HCT116 (cell line): Measurements from ENCODE around the gene RAB29. TPM values are rescaled to one million over a fixed set of nuclear protein-coding genes. Genes with fewer than 3 reads are reported as not detected.

ENCODE experiments used
- ATAC-seq: fragments of 200-7000 bp; cut with Tn5 transposase; 2 replicates; pipeline ENCODE4 v1.9.1; 2020; ENCODE audit warnings: mild to moderate bottlenecking, moderate library complexity
- BruUV-seq: library from RNA; stranded (reverse); fragments of 400-500 nt; replicated peaks from 2 replicates; lab custom pipeline; 2021; lab: Mats Ljungman, UMichigan
- CTCF ChIA-PET: fragments of 300-600 bp; sonication (Branson Sonifier 250); formaldehyde crosslinking; loops from one replicate; lab custom pipeline; 2021; ENCODE audit warnings: antibody characterized with exemption; lab: Charles Lee
- POLR2A ChIA-PET: fragments of 300-600, 350-600 bp; sonication (Branson Sonifier 250); formaldehyde crosslinking; loops from one replicate; lab custom pipeline; 2021; ENCODE audit warnings: antibody characterized with exemption; lab: Charles Lee
- RAD21 ChIA-PET, 2 experiments: fragments of 300-600 bp; sonication (Branson Sonifier 250); formaldehyde crosslinking; loops; one replicate each; lab custom pipeline; 2023; ENCODE audit warnings: low total read pairs in 2 of 2; ENCODE audit not compliant: uncharacterized antibody in 2 of 2, unreplicated experiment in 2 of 2, low non-redundant PET in 1 of 2; lab: Charles Lee
- DNase-seq: peaks from one replicate; pipeline ENCODE4 v3.0.0-alpha.2; 2010; ENCODE audit warnings: low read depth, low spot score
- H2AFZ ChIP-seq: fragments of 200-600 bp; shearing (Covaris generic), sonication (generic); 2 replicates; pipeline ENCODE4 v1.6.1; 2017; ENCODE audit warnings: low read depth, mixed run types, mixed read lengths, antibody characterized with exemption, low read length; ENCODE audit not compliant: poor library complexity, severe bottlenecking
- H3K27ac ChIP-seq: 2 replicates; pipeline ENCODE4 v1.5.1; 2012; ENCODE audit warnings: low read depth, low read length
- H3K27me3 ChIP-seq: fragments of 200-600 bp; sonication (generic); 2 replicates; pipeline ENCODE4 v1.6.1; 2016; ENCODE audit warnings: mixed run types, low read length, mixed read lengths; ENCODE audit not compliant: insufficient read depth
- H3K36me3 ChIP-seq, 2 experiments: fragments of 200-500 bp in 1 of 2; fragments of 200-600 bp in 1 of 2; sonication (Bioruptor generic) in 1 of 2; sonication (generic) in 1 of 2; 2 replicates each; pipeline versions ENCODE4 v1.5.1 to v1.6.1; 2014 to 2016; ENCODE audit warnings: low read length in 2 of 2, inconsistent platforms in 1 of 2, mixed read lengths in 1 of 2, mixed run types in 1 of 2; ENCODE audit not compliant: insufficient read depth in 2 of 2, control insufficient read depth in 1 of 2
- H3K4me1 ChIP-seq, 2 experiments: fragments of 200-600 bp in 1 of 2; sonication (generic) in 1 of 2; 2 replicates each; pipeline versions ENCODE4 v1.5.1 to v1.6.1; 2012 to 2017; ENCODE audit warnings: low read length in 2 of 2, inconsistent platforms in 1 of 2, mild to moderate bottlenecking in 1 of 2, mixed read lengths in 1 of 2, mixed run types in 1 of 2, moderate library complexity in 1 of 2; ENCODE audit not compliant: insufficient read depth in 2 of 2, control insufficient read depth in 1 of 2
- H3K4me2 ChIP-seq: fragments of 200-600 bp; sonication (generic); 2 replicates; pipeline ENCODE4 v1.6.1; 2017; ENCODE audit warnings: mixed run types, low read length, mixed read lengths
- H3K4me3 ChIP-seq, 2 experiments: fragments of 200-600 bp in 1 of 2; sonication (generic) in 1 of 2; replicated peaks in 1 of 2; 2 replicates each; pipeline ENCODE4 v1.5.1; 2011 to 2016; ENCODE audit warnings: low read length in 2 of 2, control low read depth in 1 of 2, low read depth in 1 of 2, mild to moderate bottlenecking in 1 of 2, mixed read lengths in 1 of 2, mixed run types in 1 of 2
- H3K79me2 ChIP-seq: fragments of 200-600 bp; sonication (generic); 2 replicates; pipeline ENCODE4 v1.6.1; 2017; ENCODE audit warnings: mild to moderate bottlenecking, mixed run types, low read length, moderate library complexity, mixed read lengths; ENCODE audit not compliant: insufficient read depth
- H3K9ac ChIP-seq: fragments of 200-600 bp; sonication (generic); 2 replicates; pipeline ENCODE4 v1.6.1; 2016; ENCODE audit warnings: low read length, mixed read lengths
- H3K9me2 ChIP-seq: fragments of 200-600 bp; sonication (generic), shearing (Covaris generic); 2 replicates; pipeline ENCODE4 v1.6.1; 2017; ENCODE audit warnings: mixed run types, mild to moderate bottlenecking, moderate library complexity; ENCODE audit not compliant: insufficient read depth
- H3K9me3 ChIP-seq, 2 experiments: fragments of 200-500 bp in 1 of 2; fragments of 200-600 bp in 1 of 2; sonication (Bioruptor generic) in 1 of 2; sonication (generic) in 1 of 2; 2 replicates each; pipeline ENCODE4 v1.6.1; 2014 to 2017; ENCODE audit warnings: low read length in 2 of 2, mixed read lengths in 2 of 2, inconsistent platforms in 1 of 2, low read depth in 1 of 2, mild to moderate bottlenecking in 1 of 2, mixed run types in 1 of 2, moderate library complexity in 1 of 2; ENCODE audit not compliant: control insufficient read depth in 1 of 2, insufficient read depth in 1 of 2
- H4K20me1 ChIP-seq: fragments of 200-600 bp; sonication (generic), shearing (Covaris generic); 2 replicates; pipeline ENCODE4 v1.6.1; 2017; ENCODE audit warnings: mixed run types, mild to moderate bottlenecking, moderate library complexity; ENCODE audit not compliant: insufficient read depth
- CBX3 ChIP-seq: IDR thresholded peaks from 2 replicates; pipeline ENCODE4 v1.6.1; 2012; ENCODE audit warnings: low read depth
- CEBPB ChIP-seq: IDR thresholded peaks from 2 replicates; pipeline ENCODE4 v1.6.1; 2012; ENCODE audit warnings: low read depth
- EZH2 ChIP-seq: fragments of 200-600 bp; sonication (generic); IDR thresholded peaks from 2 replicates; pipeline ENCODE4 v1.6.1; 2017; ENCODE audit warnings: antibody characterized with exemption, mixed run types
- JUND ChIP-seq: IDR thresholded peaks from 2 replicates; pipeline ENCODE4 v1.6.1; 2012
- MAX ChIP-seq: IDR thresholded peaks from 2 replicates; pipeline ENCODE4 v1.6.1; 2012
- POLR2A ChIP-seq: IDR thresholded peaks from 2 replicates; pipeline ENCODE4 v1.7.0; 2011; ENCODE audit warnings: borderline replicate concordance; ENCODE audit not compliant: insufficient read depth, insufficient read length; ENCODE audit errors: extremely low read depth
- POLR2AphosphoS5 ChIP-seq: IDR thresholded peaks from 2 replicates; pipeline ENCODE4 v1.6.1; 2011; ENCODE audit warnings: mild to moderate bottlenecking, low read depth, low read length, moderate library complexity
- REST ChIP-seq: IDR thresholded peaks from 2 replicates; pipeline ENCODE4 v1.6.1; 2012; ENCODE audit warnings: low read depth
- SRF ChIP-seq: IDR thresholded peaks from 2 replicates; pipeline ENCODE4 v1.6.1; 2012; ENCODE audit warnings: low read depth
- TCF7L2 ChIP-seq: IDR thresholded peaks from 2 replicates; pipeline ENCODE4 v1.7.0; 2011; ENCODE audit warnings: borderline replicate concordance, inconsistent platforms; ENCODE audit not compliant: insufficient read depth, insufficient read length; ENCODE audit errors: extremely low read depth
- YY1 ChIP-seq: IDR thresholded peaks from 2 replicates; pipeline ENCODE4 v1.6.1; 2011; ENCODE audit warnings: low read length, low read depth, moderate library complexity, mild to moderate bottlenecking; ENCODE audit not compliant: insufficient replicate concordance; ENCODE audit errors: extremely low read depth
- intact Hi-C: fragments of 100-400 bp; cut with micrococcal nuclease; formaldehyde crosslinking; loops from 2 replicates; pipeline ENCODE4 v1.10.0; 2022
- total RNA-seq: library from RNA; stranded (reverse); gene quantifications from one replicate; pipeline ENCODE4 v1.2.1, GENCODE V29; 2021; ENCODE audit not compliant: unreplicated experiment
- TF ChIP-seq, protein P1 (sequence below): IDR thresholded peaks from 2 replicates; pipeline ENCODE4 v1.6.1; 2012
- TF ChIP-seq, protein P2 (sequence below): IDR thresholded peaks from 2 replicates; pipeline ENCODE4 v1.6.1; 2011; ENCODE audit warnings: mild to moderate bottlenecking, low read length, moderate library complexity; ENCODE audit not compliant: insufficient replicate concordance; ENCODE audit errors: extremely low read depth

The RAB29 gene
- total RNA-seq, 1 experiment from 2014 or later, result 17.7 TPM

DNA sequence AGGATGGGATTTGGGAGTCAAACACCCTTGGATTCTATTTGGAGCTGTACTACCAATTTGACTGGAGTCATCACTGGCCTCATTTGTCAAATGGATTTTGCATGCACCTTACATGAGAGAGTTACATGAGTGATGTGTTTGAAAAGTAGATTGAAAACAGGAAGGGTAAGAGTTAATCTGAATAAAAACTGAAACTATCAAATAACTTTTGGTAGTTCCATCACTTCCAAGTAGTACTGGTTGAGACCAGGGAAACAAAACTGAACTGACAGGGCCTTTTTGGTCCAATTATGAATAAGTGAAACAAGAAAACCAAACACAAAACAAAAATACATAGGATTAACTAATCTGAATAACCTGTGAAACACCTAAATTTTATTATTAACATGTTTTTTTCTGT, 55.5 kb downstream of the RAB29 start:
- no peaks in the 10 kb centered on the region for H3K9me2 ChIP-seq
- H3K27me3 ChIP-seq, result no peaks in the 10 kb centered on the region
- no peak overlapping the region for H3K4me2 ChIP-seq
- no peak for TF ChIP-seq SRF
- TF ChIP-seq EZH2, result no peak
- TF ChIP-seq, protein P1, sequence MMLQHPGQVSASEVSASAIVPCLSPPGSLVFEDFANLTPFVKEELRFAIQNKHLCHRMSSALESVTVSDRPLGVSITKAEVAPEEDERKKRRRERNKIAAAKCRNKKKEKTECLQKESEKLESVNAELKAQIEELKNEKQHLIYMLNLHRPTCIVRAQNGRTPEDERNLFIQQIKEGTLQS, result no peak
- TF ChIP-seq POLR2A, result no peak
- no peak for TF ChIP-seq MAX
- TF ChIP-seq, protein P2, sequence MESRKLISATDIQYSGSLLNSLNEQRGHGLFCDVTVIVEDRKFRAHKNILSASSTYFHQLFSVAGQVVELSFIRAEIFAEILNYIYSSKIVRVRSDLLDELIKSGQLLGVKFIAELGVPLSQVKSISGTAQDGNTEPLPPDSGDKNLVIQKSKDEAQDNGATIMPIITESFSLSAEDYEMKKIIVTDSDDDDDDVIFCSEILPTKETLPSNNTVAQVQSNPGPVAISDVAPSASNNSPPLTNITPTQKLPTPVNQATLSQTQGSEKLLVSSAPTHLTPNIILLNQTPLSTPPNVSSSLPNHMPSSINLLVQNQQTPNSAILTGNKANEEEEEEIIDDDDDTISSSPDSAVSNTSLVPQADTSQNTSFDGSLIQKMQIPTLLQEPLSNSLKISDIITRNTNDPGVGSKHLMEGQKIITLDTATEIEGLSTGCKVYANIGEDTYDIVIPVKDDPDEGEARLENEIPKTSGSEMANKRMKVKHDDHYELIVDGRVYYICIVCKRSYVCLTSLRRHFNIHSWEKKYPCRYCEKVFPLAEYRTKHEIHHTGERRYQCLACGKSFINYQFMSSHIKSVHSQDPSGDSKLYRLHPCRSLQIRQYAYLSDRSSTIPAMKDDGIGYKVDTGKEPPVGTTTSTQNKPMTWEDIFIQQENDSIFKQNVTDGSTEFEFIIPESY, result no peak
- no peak for TF ChIP-seq POLR2AphosphoS5
- no peak for TF ChIP-seq REST
- no peak for TF ChIP-seq YY1
- no peak for TF ChIP-seq JUND
- TF ChIP-seq CBX3, result no peak
- no peak for TF ChIP-seq TCF7L2
- TF ChIP-seq CEBPB, result no peak
- H4K20me1 ChIP-seq, result peaks cover 10% of the 10 kb centered on the region; the same call in 1 of the 2 replicates
- H3K27ac ChIP-seq, result no peak overlapping the region
- H3K4me3 ChIP-seq, result no peak overlapping the region
- no peaks in the 10 kb centered on the region for H3K9me3 ChIP-seq
- RAD21 ChIA-PET, result no interaction called here
- CTCF ChIA-PET, result interaction anchor here (2.5 kb wide), 1 partner anchor 8 kb away, joined by 7 read pairs; no protein-coding TSS in a partner anchor
- no peak overlapping the region for H3K9ac ChIP-seq
- no peak for DNase-seq
- POLR2A ChIA-PET, result no interaction called here
- no peaks in the 10 kb centered on the region for H3K4me1 ChIP-seq
- no peak for ATAC-seq
- no TSS peak for BruUV-seq
- intact Hi-C loops, result no loop called here
- no peak overlapping the region for H2AFZ ChIP-seq
- H3K36me3 ChIP-seq, result peaks cover 51 to 65% of the 10 kb centered on the region in 2 experiments
- peaks cover 17% of the 10 kb centered on the region for H3K79me2 ChIP-seq
